ENCODE data around the gene TMC5. TPM values are rescaled to one million over a fixed set of nuclear protein-coding genes. Genes with fewer than 3 reads are reported as not detected.
"Not testable (repeated sequence)": the region's sequence is repeated elsewhere in the genome, so short reads cannot be mapped to it uniquely, and the experiment has no call there.

Gene TMC5
- total RNA-seq, 6 donors from 2014 or later, result 37.1 to 99.5 (median 62.4) TPM

DNA sequence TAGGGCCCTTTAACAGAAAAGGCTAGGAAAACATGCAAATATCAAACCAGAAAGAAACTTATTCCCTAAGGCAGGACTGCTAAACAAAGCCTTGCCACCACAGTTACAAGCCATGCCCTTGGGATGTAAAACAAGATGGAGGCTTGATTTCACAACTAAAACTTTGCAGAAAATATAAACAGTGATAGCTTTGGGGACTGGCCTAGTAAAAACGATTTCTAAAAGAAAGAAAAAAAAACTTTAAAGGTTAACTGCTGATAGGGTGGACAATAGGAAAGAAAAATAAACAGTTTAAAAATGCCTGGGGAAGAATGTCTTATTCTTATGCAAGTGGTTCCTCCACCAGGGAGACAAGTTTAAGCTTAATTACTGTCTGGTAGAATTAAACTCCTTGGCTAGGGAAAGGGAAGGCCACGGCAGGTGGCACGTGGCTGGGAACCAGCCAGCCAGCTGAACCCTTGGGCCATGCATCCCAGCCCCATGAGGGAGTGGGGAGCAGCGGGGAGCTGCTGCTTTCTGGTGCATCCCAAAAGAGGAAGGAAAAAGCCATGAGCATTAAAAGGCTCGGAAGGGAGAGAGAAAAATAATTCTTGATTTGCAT, 10.7 kb upstream of the TMC5 start:
- H3K27me3 ChIP-seq, result peaks cover 0 to 8% (median under 1%) of the 10 kb centered on the region in 4 donors
- peaks cover 0 to 15% (median 12%) of the 10 kb centered on the region in 4 donors for H3K9me3 ChIP-seq
- no peak for DNase-seq
- peaks cover 0 to 20% (median 4%) of the 10 kb centered on the region in 4 donors for H3K4me1 ChIP-seq
- no peaks in the 10 kb centered on the region for H3K36me3 ChIP-seq
- no peak for ATAC-seq (ENCODE audit: low FRiP score in 2 of 2)
- TF ChIP-seq EP300 (IDR thresholded peaks at IDR 0.05), result no peak
- no peak for TF ChIP-seq POLR2AphosphoS5 (IDR thresholded peaks at IDR 0.05)
- H3K4me3 ChIP-seq, result no peak overlapping the region
- WGBS, 2 donors, result 69 to 75% methylated on average over 5 of the region's 5 CpGs
- H3K27ac ChIP-seq, result no peak overlapping the region

- ATAC-seq (ENCODE audit: low FRiP score in 2 of 2) (peak; percentile 78 to 80), DNase-seq (peak; percentile 52 to 92)
- Histone ChIP-seq H3K4me1 (peaks cover 0 to 27% (median 10%) of the 10 kb centered on the region in 4 donors), H3K36me3 (no peaks in the 10 kb centered on the region), H3K27me3 (peaks cover 0 to 8% (median under 1%) of the 10 kb centered on the region in 4 donors), H3K9me3 (peaks cover 0 to 10% (median 7%) of the 10 kb centered on the region in 4 donors), H3K4me3 (peak overlapping the region; percentile 44 to 58 (median 56)), H3K27ac (peak overlapping the region; percentile 83 to 91 (median 86))
- TF ChIP-seq POLR2A (IDR thresholded peaks at IDR 0.05), result peak in 2 of 4 donors; percentile 40 to 60
- peak; percentile 16 to 74 (median 35) for TF ChIP-seq CTCF (IDR thresholded peaks at IDR 0.05)
- TF ChIP-seq EP300 (IDR thresholded peaks at IDR 0.05), result no peak
- no peak for TF ChIP-seq POLR2AphosphoS5 (IDR thresholded peaks at IDR 0.05)
- 3 to 5% methylated on average over 36 to 56 of the region's 58 CpGs for WGBS, 2 donors
Observed at GRCh38 chr16:19410435-19411171, 7.1 kb upstream of the TMC5 start.

DNA sequence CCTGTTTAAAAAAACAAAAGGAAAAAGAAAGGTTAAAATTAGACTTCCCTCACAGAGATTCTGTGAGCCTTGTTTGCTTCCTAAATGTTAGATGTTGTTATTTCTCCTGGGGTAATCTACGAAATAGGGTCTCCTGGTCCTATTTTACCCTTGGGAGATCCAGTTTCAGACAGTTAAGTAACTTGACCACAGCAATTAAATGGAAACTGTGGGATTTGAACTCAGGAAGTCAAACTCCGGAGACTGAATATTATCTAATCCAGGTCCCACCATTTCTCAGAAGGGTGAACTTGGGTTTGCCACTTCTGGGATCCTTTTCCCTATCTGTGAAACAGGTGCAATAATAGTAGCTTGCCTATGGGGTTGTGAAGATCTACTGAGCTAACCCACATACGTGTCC, 6.4 kb upstream of the TMC5 start:
- WGBS, 2 donors, result 52 to 62% methylated on average over 3 of the region's 3 CpGs
- peak overlapping the region; percentile 83 to 91 (median 86) for H3K27ac ChIP-seq
- TF ChIP-seq CTCF (IDR thresholded peaks at IDR 0.05) (no peak), EP300 (IDR thresholded peaks at IDR 0.05) (no peak), POLR2A (IDR thresholded peaks at IDR 0.05) (no peak), POLR2AphosphoS5 (IDR thresholded peaks at IDR 0.05) (no peak)
- peaks cover 0 to 33% (median 10%) of the 10 kb centered on the region in 4 donors for H3K4me1 ChIP-seq
- ATAC-seq (ENCODE audit: low FRiP score in 2 of 2), result no peak
- H3K27me3 ChIP-seq, result peaks cover 0 to 8% (median under 1%) of the 10 kb centered on the region in 4 donors
- peaks cover 0 to 10% (median 7%) of the 10 kb centered on the region in 4 donors for H3K9me3 ChIP-seq
- H3K4me3 ChIP-seq, result peak overlapping the region; percentile 44 to 58 (median 56)
- DNase-seq, result no peak
- no peaks in the 10 kb centered on the region for H3K36me3 ChIP-seq

DNA sequence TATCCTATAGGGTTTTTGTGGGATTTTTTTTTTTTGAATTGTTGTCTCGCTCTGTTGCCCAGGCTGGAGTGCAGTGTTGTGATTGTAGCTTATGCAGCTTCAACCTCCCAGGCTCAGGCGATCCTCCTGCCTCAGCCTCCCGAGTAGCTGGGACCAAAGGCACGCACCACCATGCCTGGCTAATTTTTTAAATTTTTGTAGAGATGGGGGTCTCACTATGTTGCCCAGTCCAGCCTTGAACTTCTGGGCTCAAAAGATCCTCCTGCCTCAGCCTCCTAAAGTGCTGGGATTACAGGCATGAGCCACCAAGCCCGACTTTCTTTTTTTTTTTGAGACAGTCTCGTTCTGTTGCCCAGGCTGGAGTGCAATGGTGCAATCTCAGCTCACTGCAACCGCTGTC, 5.6 kb upstream of the TMC5 start:
- Histone ChIP-seq H3K4me1 (peaks cover 0 to 33% (median 10%) of the 10 kb centered on the region in 4 donors), H3K27ac (peak overlapping the region in 3 of 4 donors; percentile 71 to 91 (median 83)), H3K4me3 (peak overlapping the region in 3 of 4 donors; percentile 55 to 58 (median 56))
- not testable (repeated sequence) for H3K27me3 ChIP-seq; DNase-seq; ATAC-seq (ENCODE audit: low FRiP score in 2 of 2); H3K36me3 ChIP-seq; H3K9me3 ChIP-seq
- WGBS, 2 donors, result 97 to 98% methylated on average over 7 of the region's 7 CpGs

DNA sequence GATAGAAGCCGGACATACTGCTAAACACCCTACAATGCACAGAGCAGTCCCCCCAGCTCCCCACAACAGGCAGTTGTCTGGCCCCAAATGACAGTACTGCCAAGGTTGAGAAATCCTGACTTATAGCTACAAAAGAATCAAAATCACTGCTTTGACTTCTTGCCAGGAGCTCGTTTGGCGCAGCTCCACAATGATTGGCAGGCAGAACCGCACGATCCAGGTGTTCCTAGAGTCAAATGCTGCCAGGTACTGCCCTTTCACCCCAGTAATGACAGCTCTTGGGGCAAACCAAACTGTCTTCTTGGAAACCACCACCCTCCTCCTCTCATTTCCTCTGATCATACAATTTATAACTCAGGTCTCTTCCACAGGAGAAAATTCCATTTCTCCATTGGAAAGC, 2.2 kb upstream of the TMC5 start:
- no peak for DNase-seq
- TF ChIP-seq EP300 (IDR thresholded peaks at IDR 0.05) (no peak), CTCF (IDR thresholded peaks at IDR 0.05) (no peak), POLR2A (IDR thresholded peaks at IDR 0.05) (no peak), POLR2AphosphoS5 (IDR thresholded peaks at IDR 0.05) (no peak)
- Histone ChIP-seq H3K27ac (peak overlapping the region in 3 of 4 donors; percentile 38 to 71 (median 54)), H3K9me3 (no peaks in the 10 kb centered on the region), H3K4me3 (no peak overlapping the region), H3K36me3 (no peaks in the 10 kb centered on the region), H3K27me3 (peaks cover 0 to 5% (median under 1%) of the 10 kb centered on the region in 4 donors), H3K4me1 (peaks cover 0 to 25% (median 10%) of the 10 kb centered on the region in 4 donors)
- 51 to 60% methylated on average over 3 to 5 of the region's 5 CpGs for WGBS, 2 donors
- ATAC-seq (ENCODE audit: low FRiP score in 2 of 2), result no peak

Measured in upper lobe of left lung (tissue), 6 donors.